ENCODE measurements around the gene LDHB. TPM values are rescaled to one million over a fixed set of nuclear protein-coding genes. Genes with fewer than 3 reads are reported as not detected.

The LDHB gene
- total and polyA plus RNA-seq, 9 of the 15 experiments (the other 6 are each of a cell fraction or from before 2014, with no cell fraction given) = 743 to 2,680 (median 968) TPM

- TF ChIP-seq REST (IDR thresholded peaks at IDR 0.05; ENCODE audit: borderline replicate concordance) = peak; percentile 27; the same call in 1 of the 2 replicates
- TF ChIP-seq REST (CRISPR knock-in tag; IDR thresholded peaks at IDR 0.05; ENCODE audit: low read depth) = no peak
Measured at GRCh38 chr12:21607701-21608100, 49.9 kb downstream of the LDHB start (continued).

- 0% methylated on average over 1 of the region's 1 CpG for WGBS (ENCODE audit: insufficient coverage, low coverage, missing lambda C conversion rate)
Measured at GRCh38 chr12:21606175-21606574, 51.5 kb downstream of the LDHB start.

More at GRCh38 chr12:21606175-21606574, 51.5 kb downstream of the LDHB start:
- intact Hi-C loops (cut with micrococcal nuclease) (loop anchor here (2.0 kb wide), 1 partner anchor 75 kb away; no protein-coding TSS in a partner anchor), in situ Hi-C loops (cut with MboI) (no loop called here)
- CTCF ChIA-PET (ENCODE audit: low intra/inter-chr PET ratio) = no interaction called here
- no peak overlapping the region for H3K4me3 ChIP-seq
- H2AFZ ChIP-seq (ENCODE audit: low read depth, low read length) = no peak overlapping the region
- H3K79me2 ChIP-seq (ENCODE audit: control insufficient read depth, insufficient read depth, low read length) = no peaks in the 10 kb centered on the region
- no TSS peak for BruUV-seq (replicated peaks)
- no peaks in the 10 kb centered on the region for H3K4me1 ChIP-seq (replicated peaks in 1 of 2; ENCODE audit: control insufficient read depth in 2 of 2, insufficient read depth in 2 of 2, low read length in 2 of 2)
- no peak for ATAC-seq
- no peak for FAIRE-seq
- DNase-seq (ENCODE audit: extremely low read depth in 1 of 4, low spot score in 3 of 4) = no peak
- no peak overlapping the region for H3K4me2 ChIP-seq (ENCODE audit: insufficient read depth, low read length)
- no peaks in the 10 kb centered on the region for H4K20me1 ChIP-seq (replicated peaks; ENCODE audit: control insufficient read depth, insufficient read depth, low read length)
- TF ChIP-seq HNRNPUL1 (IDR thresholded peaks at IDR 0.05; ENCODE audit: low read length) = no peak
- no peak for TF ChIP-seq TAF15 (IDR thresholded peaks at IDR 0.05; ENCODE audit: low read depth, low read length)
- TF ChIP-seq XRCC4 (IDR thresholded peaks at IDR 0.05; ENCODE audit: extremely low read depth, insufficient read depth, insufficient read length) = no peak
- no peaks in the 10 kb centered on the region for H3K36me3 ChIP-seq (ENCODE audit: control insufficient read depth, insufficient read depth, low read length)
- POLR2A ChIA-PET = no interaction called here
- H3K9me3 ChIP-seq (replicated peaks; ENCODE audit: control insufficient read depth, insufficient read depth, low read depth, low read length) = no peaks in the 10 kb centered on the region
- no peaks in the 10 kb centered on the region for H3K27me3 ChIP-seq (ENCODE audit: control insufficient read depth in 2 of 2, insufficient read depth in 2 of 2, low read length in 2 of 2)
- no peak overlapping the region for H3K27ac ChIP-seq (ENCODE audit: extremely low read depth, low read depth, low read length)
- no peaks in the 10 kb centered on the region for H3K9me1 ChIP-seq (ENCODE audit: control insufficient read depth, insufficient read depth, low read length)
- no peak overlapping the region for H3K9ac ChIP-seq (ENCODE audit: insufficient read depth in 1 of 2, low read depth in 2 of 2, low read length in 2 of 2)

Measured in K562 (cell line).